ENCODE measurements around the gene ZCCHC10. TPM values are rescaled to one million over a fixed set of nuclear protein-coding genes. Genes with fewer than 3 reads are reported as not detected.
"Not testable (repeated sequence)": the region's sequence is repeated elsewhere in the genome, so short reads cannot be mapped to it uniquely, and the experiment has no call there.

The ZCCHC10 gene
- total RNA-seq, 4 donors from 2014 or later, result 7.0 to 29.7 (median 13.3) TPM

GRCh38 chr5:132996307-132996706 lies 30.0 kb downstream of the ZCCHC10 start:
- H3K9me3 ChIP-seq, result no peaks in the 10 kb centered on the region
- intact Hi-C loops (cut with DNase I), result no loop called here
- no peak overlapping the region for H3K27ac ChIP-seq
- H3K36me3 ChIP-seq, result peaks cover 0 to 26% (median 0%) of the 10 kb centered on the region in 3 donors
- no peaks in the 10 kb centered on the region for H3K27me3 ChIP-seq
- 41 to 65% methylated on average over 1 of the region's 1 CpG for WGBS, 2 donors
- H3K4me3 ChIP-seq, result no peak overlapping the region
- H3K4me1 ChIP-seq, result no peaks in the 10 kb centered on the region
- TF ChIP-seq, protein P1, sequence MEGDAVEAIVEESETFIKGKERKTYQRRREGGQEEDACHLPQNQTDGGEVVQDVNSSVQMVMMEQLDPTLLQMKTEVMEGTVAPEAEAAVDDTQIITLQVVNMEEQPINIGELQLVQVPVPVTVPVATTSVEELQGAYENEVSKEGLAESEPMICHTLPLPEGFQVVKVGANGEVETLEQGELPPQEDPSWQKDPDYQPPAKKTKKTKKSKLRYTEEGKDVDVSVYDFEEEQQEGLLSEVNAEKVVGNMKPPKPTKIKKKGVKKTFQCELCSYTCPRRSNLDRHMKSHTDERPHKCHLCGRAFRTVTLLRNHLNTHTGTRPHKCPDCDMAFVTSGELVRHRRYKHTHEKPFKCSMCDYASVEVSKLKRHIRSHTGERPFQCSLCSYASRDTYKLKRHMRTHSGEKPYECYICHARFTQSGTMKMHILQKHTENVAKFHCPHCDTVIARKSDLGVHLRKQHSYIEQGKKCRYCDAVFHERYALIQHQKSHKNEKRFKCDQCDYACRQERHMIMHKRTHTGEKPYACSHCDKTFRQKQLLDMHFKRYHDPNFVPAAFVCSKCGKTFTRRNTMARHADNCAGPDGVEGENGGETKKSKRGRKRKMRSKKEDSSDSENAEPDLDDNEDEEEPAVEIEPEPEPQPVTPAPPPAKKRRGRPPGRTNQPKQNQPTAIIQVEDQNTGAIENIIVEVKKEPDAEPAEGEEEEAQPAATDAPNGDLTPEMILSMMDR (IDR thresholded peaks at IDR 0.05), result no peak
- TF ChIP-seq POLR2A (IDR thresholded peaks at IDR 0.05), result no peak
- no peak for DNase-seq

DNA sequence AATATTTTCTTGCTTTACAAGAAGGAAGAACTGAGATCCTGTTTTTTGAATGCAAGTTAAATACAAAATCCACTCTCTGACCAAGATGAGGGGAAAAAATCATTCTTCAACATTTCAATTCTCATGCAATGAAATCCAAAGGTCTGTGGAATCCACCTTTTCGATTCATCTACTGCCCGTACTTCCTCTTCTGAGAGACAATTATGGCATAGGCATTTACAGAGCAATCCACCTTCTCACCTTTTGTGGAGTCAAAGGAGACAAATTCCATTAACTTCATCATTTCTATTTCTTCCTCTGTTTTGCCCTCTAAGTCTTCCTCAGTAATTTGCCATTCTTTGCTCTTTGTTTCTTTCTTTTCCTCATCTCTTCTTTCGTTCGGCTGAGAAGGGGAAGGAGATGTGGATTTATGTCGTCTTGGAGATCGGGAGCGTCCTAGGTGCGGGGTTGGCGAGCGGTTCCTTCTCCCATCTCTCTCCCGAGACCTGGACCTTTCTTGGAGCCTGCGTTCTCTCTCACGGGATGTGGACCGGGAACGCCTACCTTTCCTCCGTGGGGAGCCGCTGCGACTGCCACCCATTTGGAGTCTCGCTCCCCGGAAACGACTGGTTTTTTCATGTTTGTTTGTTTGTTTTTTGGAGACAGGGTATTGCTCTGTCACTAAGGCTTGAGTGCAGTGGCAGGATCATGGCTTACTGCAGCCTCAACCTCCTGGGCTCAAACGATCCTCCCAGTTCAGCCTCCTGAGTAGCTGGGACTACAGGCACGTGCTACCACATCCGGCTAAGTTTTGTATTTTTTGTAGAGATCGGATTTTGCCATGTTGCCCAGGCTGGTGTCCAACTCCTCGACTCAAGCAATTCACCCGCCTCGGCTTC lies 38.6 kb downstream of the ZCCHC10 start:
- H3K27me3 ChIP-seq, result no peaks in the 10 kb centered on the region
- no peaks in the 10 kb centered on the region for H3K9me3 ChIP-seq
- no peak overlapping the region for H3K4me3 ChIP-seq
- no peak overlapping the region for H3K27ac ChIP-seq
- DNase-seq, result no peak
- TF ChIP-seq POLR2A (IDR thresholded peaks at IDR 0.05), result no peak
- TF ChIP-seq, protein P1 (IDR thresholded peaks at IDR 0.05), result no peak
- intact Hi-C loops (cut with DNase I), result no loop called here
- no peaks in the 10 kb centered on the region for H3K36me3 ChIP-seq
- no peaks in the 10 kb centered on the region for H3K4me1 ChIP-seq
- WGBS, 2 donors, result 85 to 93% methylated on average over 23 to 27 of the region's 28 CpGs

- H3K36me3 ChIP-seq; intact Hi-C loops (cut with DNase I); DNase-seq; H3K4me3 ChIP-seq; H3K4me1 ChIP-seq; H3K27me3 ChIP-seq; H3K27ac ChIP-seq; H3K9me3 ChIP-seq: not testable (repeated sequence)
- no CpG with 5 or more reads among the region's 30 CpGs for WGBS, 2 donors
Observed at GRCh38 chr5:132982971-132983370, 43.4 kb downstream of the ZCCHC10 start.

- intact Hi-C loops (cut with DNase I), result no loop called here
- Histone ChIP-seq H3K4me1 (no peaks in the 10 kb centered on the region), H3K9me3 (no peaks in the 10 kb centered on the region), H3K27ac (no peak overlapping the region), H3K4me3 (no peak overlapping the region), H3K27me3 (no peaks in the 10 kb centered on the region), H3K36me3 (no peaks in the 10 kb centered on the region)
- TF ChIP-seq, protein P1 (IDR thresholded peaks at IDR 0.05), result no peak
- TF ChIP-seq POLR2A (IDR thresholded peaks at IDR 0.05), result no peak
- WGBS, 2 donors, result 85 to 89% methylated on average over 3 of the region's 3 CpGs
- no peak for DNase-seq
Observed at GRCh38 chr5:132981288-132981687, 45.1 kb downstream of the ZCCHC10 start.

DNA sequence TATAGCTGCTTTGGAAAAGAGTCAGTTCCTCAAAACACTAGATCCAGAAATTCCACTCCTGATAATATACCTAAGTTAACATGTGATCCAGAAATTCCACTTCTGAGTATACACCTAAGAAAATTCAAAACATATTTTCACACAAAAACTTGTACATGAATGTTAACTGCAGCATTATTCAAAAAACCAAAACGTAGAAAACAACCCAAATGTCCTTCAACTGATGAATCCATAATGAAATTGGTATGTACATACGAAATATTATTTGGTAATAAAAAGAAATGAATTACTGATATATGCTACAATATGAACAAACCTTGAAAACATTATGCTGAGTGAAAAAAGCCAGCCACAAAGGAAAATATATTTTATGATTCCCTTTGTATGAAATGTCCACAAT lies 46.4 kb downstream of the ZCCHC10 start:
- DNase-seq, result no peak
- Histone ChIP-seq H3K27me3 (no peaks in the 10 kb centered on the region), H3K27ac (peak overlapping the region in 1 of 4 donors; percentile 29), H3K36me3 (no peaks in the 10 kb centered on the region), H3K4me3 (no peak overlapping the region), H3K9me3 (no peaks in the 10 kb centered on the region), H3K4me1 (no peaks in the 10 kb centered on the region)
- TF ChIP-seq POLR2A (IDR thresholded peaks at IDR 0.05), result no peak
- TF ChIP-seq, protein P1 (IDR thresholded peaks at IDR 0.05), result no peak
- intact Hi-C loops (cut with DNase I), result no loop called here
- 64 to 71% methylated on average over 2 of the region's 2 CpGs for WGBS, 2 donors
